Measurements from ENCODE around the gene H19. TPM values are rescaled to one million over a fixed set of nuclear protein-coding genes. Genes with fewer than 3 reads are reported as not detected.

The H19 gene
- total and polyA plus RNA-seq, 4 donors = 194 to 16,780 (median 332) TPM

- TF ChIP-seq FOXA2 (IDR thresholded peaks at IDR 0.05) (no peak), MAX (IDR thresholded peaks at IDR 0.05) (no peak), YY1 (IDR thresholded peaks at IDR 0.05) (no peak), ZBTB33 (IDR thresholded peaks at IDR 0.05) (no peak), NR2F2 (IDR thresholded peaks at IDR 0.05) (no peak), GABPA (IDR thresholded peaks at IDR 0.05 in 1 of 2, conservative IDR thresholded peaks at IDR 0.05 in 1 of 2) (no peak), ATF3 (IDR thresholded peaks at IDR 0.05) (no peak), FOXA1 (IDR thresholded peaks at IDR 0.05) (no peak), SP1 (IDR thresholded peaks at IDR 0.05) (no peak), HNF4A (conservative IDR thresholded peaks at IDR 0.05) (no peak), HNF4G (IDR thresholded peaks at IDR 0.05) (no peak), RXRA (IDR thresholded peaks at IDR 0.05) (no peak), JUND (IDR thresholded peaks at IDR 0.05) (no peak), REST (IDR thresholded peaks at IDR 0.05) (no peak), EGR1 (IDR thresholded peaks at IDR 0.05; ENCODE audit: low read depth in 2 of 2) (no peak), RAD21 (IDR thresholded peaks at IDR 0.05) (no peak), TAF1 (conservative IDR thresholded peaks at IDR 0.05) (no peak), CTCF (IDR thresholded peaks at IDR 0.05; ENCODE audit: low read depth, low read length, missing input control) (no peak)
- no peak for DNase-seq (ENCODE audit: low spot score)
- WGBS = no CpG with 5 or more reads among the region's 7 CpGs
- Histone ChIP-seq H3K27ac (ENCODE audit: low read depth in 1 of 2, low read length in 2 of 2) (no peak overlapping the region), H3K4me3 (ENCODE audit: low read depth in 1 of 3, low read length in 3 of 3) (no peak overlapping the region), H3K36me3 (ENCODE audit: control insufficient read depth in 4 of 4, insufficient read depth in 3 of 4, low read depth in 1 of 4, low read length in 3 of 4) (no peaks in the 10 kb centered on the region), H3K9me3 (ENCODE audit: control insufficient read depth in 4 of 4, low read length in 3 of 4) (no peaks in the 10 kb centered on the region), H3K9ac (ENCODE audit: low read depth in 1 of 2, low read length in 2 of 2) (no peak overlapping the region), H3K4me1 (ENCODE audit: control insufficient read depth in 4 of 4, insufficient read depth in 4 of 4, low read length in 3 of 4) (no peaks in the 10 kb centered on the region), H3K27me3 (ENCODE audit: control insufficient read depth in 4 of 4, insufficient read depth in 4 of 4, low read length in 3 of 4) (no peaks in the 10 kb centered on the region)
These were observed 43.5 kb upstream of the H19 start for GRCh38 chr11:2041153-2041552.
